ENCODE measurements around the gene TK2.

GRCh38 chr16:66508248-66508913 lies 41.5 kb downstream of the TK2 start:
- TF ChIP-seq, protein P1, sequence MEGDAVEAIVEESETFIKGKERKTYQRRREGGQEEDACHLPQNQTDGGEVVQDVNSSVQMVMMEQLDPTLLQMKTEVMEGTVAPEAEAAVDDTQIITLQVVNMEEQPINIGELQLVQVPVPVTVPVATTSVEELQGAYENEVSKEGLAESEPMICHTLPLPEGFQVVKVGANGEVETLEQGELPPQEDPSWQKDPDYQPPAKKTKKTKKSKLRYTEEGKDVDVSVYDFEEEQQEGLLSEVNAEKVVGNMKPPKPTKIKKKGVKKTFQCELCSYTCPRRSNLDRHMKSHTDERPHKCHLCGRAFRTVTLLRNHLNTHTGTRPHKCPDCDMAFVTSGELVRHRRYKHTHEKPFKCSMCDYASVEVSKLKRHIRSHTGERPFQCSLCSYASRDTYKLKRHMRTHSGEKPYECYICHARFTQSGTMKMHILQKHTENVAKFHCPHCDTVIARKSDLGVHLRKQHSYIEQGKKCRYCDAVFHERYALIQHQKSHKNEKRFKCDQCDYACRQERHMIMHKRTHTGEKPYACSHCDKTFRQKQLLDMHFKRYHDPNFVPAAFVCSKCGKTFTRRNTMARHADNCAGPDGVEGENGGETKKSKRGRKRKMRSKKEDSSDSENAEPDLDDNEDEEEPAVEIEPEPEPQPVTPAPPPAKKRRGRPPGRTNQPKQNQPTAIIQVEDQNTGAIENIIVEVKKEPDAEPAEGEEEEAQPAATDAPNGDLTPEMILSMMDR (IDR thresholded peaks at IDR 0.05; ENCODE audit: low read depth, low read length): no peak
- no peak for TF ChIP-seq POLR2A (IDR thresholded peaks at IDR 0.05; ENCODE audit: extremely low read depth, insufficient read length)

Data from NB4 (cell line).